ENCODE data around the gene GPR4.
"Not testable (repeated sequence)": the region's sequence is repeated elsewhere in the genome, so short reads cannot be mapped to it uniquely, and the experiment has no call there.

The GPR4 gene

DNA sequence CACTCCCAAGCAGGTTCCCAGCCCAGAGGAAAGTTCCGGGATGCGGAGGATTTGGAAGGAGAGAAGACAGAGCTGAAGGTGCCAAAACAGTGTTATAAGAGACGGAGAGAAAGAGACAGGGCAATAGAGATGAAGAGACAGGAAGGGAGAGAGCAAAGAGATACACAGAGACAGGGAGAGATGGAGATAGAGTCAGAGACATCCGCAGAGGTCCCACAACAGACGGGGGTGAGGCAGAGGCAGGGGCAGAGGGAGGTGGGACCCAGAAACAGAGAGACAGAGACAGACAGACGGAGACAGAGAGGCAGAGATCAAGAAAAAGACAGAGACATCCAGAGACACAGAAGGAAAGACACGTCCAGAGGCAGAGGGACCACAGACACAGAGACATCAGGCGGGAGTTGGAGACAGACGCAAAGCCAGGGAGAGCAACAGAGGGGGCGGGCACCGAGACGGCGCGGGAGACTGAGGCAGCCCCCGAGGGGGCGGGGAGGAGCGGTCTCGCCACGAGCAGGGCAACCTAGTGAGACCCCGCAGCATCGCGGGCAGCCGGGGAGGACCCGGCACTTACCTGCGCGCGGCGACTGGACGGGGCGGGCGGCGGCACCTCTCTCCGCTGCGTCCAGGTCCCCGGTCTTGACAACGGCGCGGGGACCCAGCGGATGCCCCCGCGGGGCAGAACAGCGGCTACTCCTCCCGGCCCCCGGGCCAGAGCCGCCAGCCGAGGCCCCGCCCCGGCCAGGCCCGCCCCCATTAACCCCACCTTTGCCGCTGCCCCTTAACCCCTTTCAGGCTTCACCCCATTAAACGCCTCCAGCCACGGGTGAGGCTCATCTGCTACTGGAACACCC, at the start of gene GPR4:
Gene GPR4 (minus strand): TSS at position 689 of the 851 bp plus-strand sequence. CDS start 10,346 bp downstream, outside the sequence.
- DNase-seq (ENCODE audit: low spot score) = no peak

DNA sequence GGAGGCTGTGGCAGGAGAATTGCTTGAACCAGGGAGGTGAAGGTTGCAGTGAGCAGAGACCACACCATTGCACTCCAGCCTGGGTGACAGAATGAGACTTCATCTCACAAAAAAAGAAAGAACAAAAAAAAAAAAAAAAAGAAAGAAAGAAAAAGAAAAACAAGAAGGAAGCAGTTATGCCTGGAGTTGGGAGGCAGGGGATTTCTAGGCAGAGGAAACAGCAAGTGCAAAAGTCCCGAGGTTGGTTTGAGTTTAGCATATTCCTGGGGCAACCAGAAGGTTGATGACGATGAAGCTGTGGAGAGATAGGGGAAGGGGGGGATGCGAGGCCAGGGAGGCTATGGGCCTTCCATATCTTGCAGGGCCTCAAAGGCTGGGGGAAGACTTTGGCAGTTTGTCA, 48.7 kb upstream of the GPR4 start:
- DNase-seq (ENCODE audit: low spot score) = no peak

- DNase-seq (ENCODE audit: low spot score) = no peak
These were observed 44.3 kb upstream of the GPR4 start for GRCh38 chr19:45646345-45646698.

GRCh38 chr19:45645631-45646344, 43.8 kb upstream of the GPR4 start:
- DNase-seq (ENCODE audit: low spot score) = peak; percentile 98

DNA sequence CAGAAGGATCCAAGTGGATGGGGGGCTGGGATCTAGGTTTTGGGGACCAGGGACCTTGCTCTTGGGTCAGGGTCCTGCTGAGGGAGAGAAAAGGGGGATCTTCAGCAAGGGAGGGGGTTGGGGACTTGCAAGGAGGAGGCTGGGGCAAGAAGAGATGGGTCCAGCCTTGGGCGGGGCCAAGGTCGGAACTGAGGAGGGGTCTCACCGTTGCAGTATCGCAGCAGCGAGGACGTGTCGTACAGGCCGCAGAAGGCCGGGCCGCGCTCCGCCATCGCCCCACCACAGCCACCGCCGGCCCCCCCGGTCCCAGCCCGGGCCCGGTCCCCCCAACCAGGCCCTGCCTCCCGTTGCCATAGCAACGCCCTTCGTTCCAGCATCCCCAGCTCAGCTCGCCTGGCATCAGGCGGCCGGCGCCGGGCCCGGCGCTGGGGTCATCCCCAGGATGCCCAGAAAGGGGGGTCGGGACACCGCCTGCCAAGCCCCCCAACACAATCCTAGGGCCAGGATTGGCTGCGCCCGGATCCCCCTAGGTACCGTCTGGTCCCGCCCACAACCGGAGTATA, 43.1 kb upstream of the GPR4 start:
- DNase-seq (ENCODE audit: low spot score) = no peak

DNA sequence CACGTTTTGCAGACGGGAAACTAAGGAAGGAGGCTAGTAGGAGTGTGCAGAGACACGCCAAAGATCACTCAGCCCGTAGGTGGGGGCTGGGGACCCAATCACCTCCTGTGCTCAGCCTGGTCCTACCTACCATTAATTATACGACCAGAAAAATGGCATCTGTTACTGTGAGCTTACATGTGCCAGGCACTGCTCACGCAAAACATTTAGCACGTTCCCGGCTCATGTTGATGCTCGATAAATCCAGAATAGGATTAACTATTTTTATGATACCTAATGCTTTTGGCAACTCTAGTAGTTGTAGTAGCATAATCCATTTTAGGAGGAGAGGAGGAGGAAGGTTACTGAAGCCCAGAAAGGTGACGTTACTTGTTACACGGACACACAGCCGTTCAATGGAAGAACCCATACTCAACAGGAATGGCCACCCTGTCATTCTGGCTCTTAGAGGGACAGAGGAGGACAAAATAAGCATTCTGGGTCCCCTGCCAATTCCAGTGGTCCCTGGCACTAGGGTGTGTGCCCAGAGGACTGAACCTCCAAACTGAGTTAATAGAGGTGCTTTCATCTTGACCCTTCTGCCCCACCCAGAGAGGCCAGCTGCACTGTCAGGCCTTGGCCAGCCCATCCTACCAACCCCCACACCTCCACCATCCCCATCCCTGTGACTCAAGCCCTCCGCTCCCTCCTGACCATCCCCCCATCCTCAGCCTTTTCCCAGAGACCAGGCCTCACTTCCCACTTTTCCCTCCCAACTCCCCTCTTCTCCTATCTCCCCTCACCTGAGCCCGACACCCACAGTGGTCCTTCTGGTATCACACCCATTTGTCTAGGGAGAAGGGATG, 42.1 kb upstream of the GPR4 start:
- peak; percentile 48 for DNase-seq (ENCODE audit: low spot score)

GRCh38 chr19:45643024-45643926, 41.3 kb upstream of the GPR4 start:
- peak; percentile 90 for DNase-seq (ENCODE audit: low spot score)

- peak; percentile 93 for DNase-seq (ENCODE audit: low spot score)
These were observed 39.5 kb upstream of the GPR4 start for GRCh38 chr19:45641274-45642105.

- DNase-seq (ENCODE audit: low spot score) = peak; percentile 60
These were observed 38.8 kb upstream of the GPR4 start for GRCh38 chr19:45640849-45641273.

DNA sequence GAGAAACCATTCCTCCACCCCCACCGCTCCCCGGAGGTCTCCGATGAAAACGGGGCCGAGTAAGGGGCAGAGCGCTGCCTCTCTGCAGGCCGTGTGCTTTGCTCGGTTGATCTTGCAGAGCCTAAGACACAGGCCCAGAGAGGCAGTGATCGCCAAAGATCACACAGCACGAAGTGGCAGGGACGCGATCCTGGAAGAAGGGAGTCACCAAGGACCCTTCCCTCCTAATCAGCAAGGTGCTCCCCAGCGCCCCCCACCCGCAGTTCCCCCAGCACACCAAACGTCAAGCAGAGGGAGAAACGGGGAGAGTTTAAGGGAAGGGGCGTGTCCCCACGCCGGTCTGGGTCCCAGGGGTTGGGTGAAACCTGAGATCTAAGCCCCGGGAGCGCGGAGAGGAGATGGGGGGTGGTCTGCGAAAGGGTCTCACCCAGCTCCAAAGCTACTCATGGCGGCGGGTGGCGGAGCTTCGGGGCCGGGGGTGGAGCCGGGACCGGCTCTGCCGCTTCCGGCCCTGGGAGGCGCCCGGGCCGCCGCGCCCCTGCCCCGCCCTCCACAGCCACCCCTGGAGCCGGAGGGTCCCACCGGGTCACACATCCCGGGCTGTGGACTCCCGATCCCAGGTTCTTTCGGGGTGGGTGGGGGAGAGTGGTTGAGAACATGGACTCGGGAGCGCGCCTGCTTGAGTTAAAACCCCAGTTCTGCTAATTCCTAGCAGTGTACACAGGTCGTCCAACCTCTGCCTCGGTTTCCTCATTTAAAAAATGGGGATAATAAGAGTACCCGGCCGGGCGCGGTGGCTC, 37.1 kb upstream of the GPR4 start, which contains the start of gene EML2:
Gene EML2 (minus strand): TSS at position 468 of the 800 bp plus-strand sequence. CDS start 21 bp downstream, at position 447.
- DNase-seq (ENCODE audit: low spot score) = peak; percentile 29

GRCh38 chr19:45637890-45638667, 36.1 kb upstream of the GPR4 start:
- peak; percentile 27 for DNase-seq (ENCODE audit: low spot score)

DNA sequence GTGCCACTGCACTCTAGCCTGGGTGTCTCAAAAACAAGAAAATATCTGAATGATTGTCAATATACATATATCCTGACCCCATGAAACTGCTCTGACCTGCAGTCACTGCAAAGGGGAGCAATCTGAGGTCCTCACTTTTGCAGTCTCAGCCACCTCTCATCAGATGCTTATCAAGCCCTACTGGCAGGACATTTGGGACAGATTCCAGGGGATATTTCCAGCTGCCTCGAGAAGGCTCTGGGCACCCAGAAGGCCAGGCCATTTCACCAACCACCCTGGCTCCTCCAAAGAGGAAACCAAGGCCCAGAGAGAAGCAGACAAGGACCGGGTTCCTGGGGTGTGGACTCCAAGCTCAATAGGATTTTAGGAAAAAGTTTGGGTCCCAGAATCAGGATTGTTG, 34.9 kb upstream of the GPR4 start:
- no peak for DNase-seq (ENCODE audit: low spot score)

DNA sequence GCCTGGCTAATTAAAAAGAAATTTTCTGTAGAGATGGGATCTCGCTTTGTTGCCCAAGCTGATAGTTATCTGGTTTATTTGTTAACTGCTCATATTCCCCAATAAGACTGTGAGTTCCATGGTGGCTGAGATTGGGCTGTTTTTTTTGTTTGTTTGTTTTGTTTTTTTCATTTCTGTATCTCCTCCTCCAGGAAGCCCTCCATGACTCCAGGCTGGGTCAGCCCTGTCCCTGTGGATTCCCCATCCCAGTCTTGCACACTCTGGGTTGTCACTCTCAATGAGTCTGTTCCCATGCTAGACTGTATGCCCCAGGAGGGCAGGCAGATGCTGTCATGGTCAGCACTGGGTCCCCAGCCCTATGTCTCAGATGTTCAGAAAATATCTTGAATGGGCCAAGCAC, 34.3 kb upstream of the GPR4 start:
- DNase-seq (ENCODE audit: low spot score) = no peak

GRCh38 chr19:45632468-45633196, 30.6 kb upstream of the GPR4 start:
- peak; percentile 25 for DNase-seq (ENCODE audit: low spot score)

DNA sequence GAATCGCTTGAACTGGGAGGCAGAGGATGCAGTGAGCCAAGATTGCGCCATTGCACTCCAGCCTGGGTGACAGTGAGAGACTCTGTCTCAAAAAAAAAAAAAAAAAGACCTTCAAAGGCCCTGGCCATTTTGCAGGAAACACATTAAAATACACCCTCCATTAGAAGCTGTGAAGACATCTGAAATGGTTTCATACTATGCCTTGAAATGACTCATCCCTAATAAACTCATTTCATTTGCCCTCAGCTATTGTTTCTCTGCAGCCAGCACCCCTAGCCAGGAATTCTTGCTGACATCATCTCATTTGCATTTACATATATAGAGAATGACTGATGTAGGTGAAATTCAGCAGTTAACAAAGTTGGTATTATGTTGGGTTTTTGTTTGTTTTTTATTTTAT, 28.5 kb upstream of the GPR4 start:
- no peak for DNase-seq (ENCODE audit: low spot score)

- DNase-seq (ENCODE audit: low spot score) = no peak
These were observed 27.7 kb upstream of the GPR4 start for GRCh38 chr19:45629704-45630103.

GRCh38 chr19:45628219-45628618, 26.2 kb upstream of the GPR4 start:
- not testable (repeated sequence) for DNase-seq (ENCODE audit: low spot score)

DNA sequence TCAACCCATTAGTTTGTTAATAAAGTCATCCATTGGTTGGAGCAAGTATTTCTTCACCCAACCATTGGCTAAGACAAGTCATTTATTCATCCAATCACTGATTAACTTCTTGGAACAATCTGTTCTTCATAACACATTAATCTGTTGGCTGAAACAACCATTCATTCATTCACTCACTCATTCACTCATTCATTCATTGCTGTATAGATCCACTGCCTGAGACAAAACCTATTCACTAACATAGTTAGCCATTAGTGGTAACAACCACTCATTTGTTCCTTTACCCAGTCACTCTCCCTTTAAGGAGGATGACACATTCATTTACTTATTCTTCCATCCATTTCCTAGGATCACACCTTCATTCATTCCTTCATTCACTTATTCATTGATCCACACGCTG, 22.0 kb upstream of the GPR4 start:
- no peak for DNase-seq (ENCODE audit: low spot score)

Data from cerebellar cortex (tissue), 1 donor.